IPS-20b (cell line): Measurements from ENCODE around the gene GFOD2.

Experiments used
- H3K27ac ChIP-seq: one replicate; pipeline ENCODE4 v1.5.1; 2013; ENCODE audit warnings: low read length
- H3K27me3 ChIP-seq: 2 replicates; pipeline ENCODE4 v1.6.1; 2013; ENCODE audit warnings: mild to moderate bottlenecking, low read length, inconsistent platforms; ENCODE audit not compliant: insufficient read depth
- H3K36me3 ChIP-seq: 2 replicates; pipeline ENCODE4 v1.6.1; 2013; ENCODE audit warnings: low read depth, mild to moderate bottlenecking, inconsistent platforms, low read length, moderate library complexity; ENCODE audit not compliant: insufficient read depth
- H3K4me1 ChIP-seq: 2 replicates; pipeline ENCODE4 v1.6.1; 2013; ENCODE audit warnings: mild to moderate bottlenecking, control low read depth, inconsistent platforms, low read length, moderate library complexity; ENCODE audit not compliant: insufficient read depth
- H3K4me3 ChIP-seq: 2 replicates; pipeline ENCODE4 v1.5.1; 2013; ENCODE audit warnings: mild to moderate bottlenecking, low read length, inconsistent platforms
- H3K9ac ChIP-seq: 2 replicates; pipeline ENCODE4 v1.6.1; 2013; ENCODE audit warnings: low read depth, mild to moderate bottlenecking, inconsistent platforms, low read length, moderate library complexity
- H3K9me3 ChIP-seq: 2 replicates; pipeline ENCODE4 v1.6.1; 2013; ENCODE audit warnings: mild to moderate bottlenecking, low read depth, low read length, inconsistent platforms; ENCODE audit not compliant: insufficient read depth

Gene GFOD2

DNA sequence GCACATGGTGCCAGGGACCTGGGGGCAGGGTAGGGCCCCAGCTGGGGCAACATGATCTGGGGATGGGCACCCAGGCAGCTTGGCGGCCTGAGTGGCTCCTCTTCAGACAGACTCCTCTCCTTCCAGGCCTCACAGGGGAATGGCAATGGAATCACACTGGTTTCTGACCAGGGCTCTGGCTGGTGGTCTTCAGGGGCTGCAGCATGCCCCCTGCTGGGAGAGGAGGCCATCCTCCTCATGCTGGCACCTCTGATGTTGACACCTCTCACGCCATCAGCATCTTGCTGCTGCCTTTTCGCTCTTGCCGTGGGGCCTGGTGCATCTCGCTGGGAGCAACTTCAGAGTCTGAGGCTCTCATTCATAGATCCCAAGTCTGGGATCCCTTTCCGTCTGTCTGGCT, 11.2 kb upstream of the GFOD2 start:
- no peaks in the 10 kb centered on the region for H3K9me3 ChIP-seq
- no peak overlapping the region for H3K9ac ChIP-seq
- H3K27me3 ChIP-seq = no peaks in the 10 kb centered on the region
- H3K4me1 ChIP-seq = no peaks in the 10 kb centered on the region
- peaks cover 55% of the 10 kb centered on the region for H3K36me3 ChIP-seq
- no peak overlapping the region for H3K27ac ChIP-seq
- H3K4me3 ChIP-seq = no peak overlapping the region

DNA sequence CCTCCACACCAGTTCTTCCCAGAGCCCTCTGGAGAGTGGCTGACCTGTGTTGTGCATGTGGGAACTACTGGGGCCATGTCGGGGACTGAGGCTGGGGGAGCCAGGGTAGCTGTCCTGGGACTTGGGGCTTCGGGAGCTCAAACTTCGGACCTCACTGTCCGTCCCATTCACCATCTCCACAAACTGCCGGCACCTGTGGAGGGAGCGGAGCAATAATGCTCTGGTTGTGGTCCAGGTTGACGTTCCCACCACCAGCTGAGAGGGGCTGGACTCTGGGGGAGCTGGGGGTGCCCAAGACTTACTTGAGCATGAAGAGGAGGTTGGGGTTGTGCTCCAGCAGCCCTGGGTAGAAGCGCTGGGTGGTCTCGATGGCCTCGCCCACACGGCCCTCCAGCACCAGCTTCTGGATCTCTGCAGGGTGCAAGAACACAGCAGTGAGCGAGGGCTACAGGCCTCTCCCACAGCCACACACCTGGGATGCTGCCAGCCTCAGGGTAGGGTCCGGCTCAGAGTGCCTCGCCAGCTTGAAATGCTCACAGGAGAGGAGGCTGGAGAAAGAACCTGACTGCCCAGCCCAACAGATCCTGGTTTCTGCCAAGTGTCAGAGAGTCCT, 10.6 kb upstream of the GFOD2 start:
- no peak overlapping the region for H3K9ac ChIP-seq
- no peaks in the 10 kb centered on the region for H3K4me1 ChIP-seq
- H3K9me3 ChIP-seq = no peaks in the 10 kb centered on the region
- no peak overlapping the region for H3K27ac ChIP-seq
- H3K4me3 ChIP-seq = no peak overlapping the region
- H3K27me3 ChIP-seq = no peaks in the 10 kb centered on the region
- H3K36me3 ChIP-seq = peaks cover 60% of the 10 kb centered on the region

DNA sequence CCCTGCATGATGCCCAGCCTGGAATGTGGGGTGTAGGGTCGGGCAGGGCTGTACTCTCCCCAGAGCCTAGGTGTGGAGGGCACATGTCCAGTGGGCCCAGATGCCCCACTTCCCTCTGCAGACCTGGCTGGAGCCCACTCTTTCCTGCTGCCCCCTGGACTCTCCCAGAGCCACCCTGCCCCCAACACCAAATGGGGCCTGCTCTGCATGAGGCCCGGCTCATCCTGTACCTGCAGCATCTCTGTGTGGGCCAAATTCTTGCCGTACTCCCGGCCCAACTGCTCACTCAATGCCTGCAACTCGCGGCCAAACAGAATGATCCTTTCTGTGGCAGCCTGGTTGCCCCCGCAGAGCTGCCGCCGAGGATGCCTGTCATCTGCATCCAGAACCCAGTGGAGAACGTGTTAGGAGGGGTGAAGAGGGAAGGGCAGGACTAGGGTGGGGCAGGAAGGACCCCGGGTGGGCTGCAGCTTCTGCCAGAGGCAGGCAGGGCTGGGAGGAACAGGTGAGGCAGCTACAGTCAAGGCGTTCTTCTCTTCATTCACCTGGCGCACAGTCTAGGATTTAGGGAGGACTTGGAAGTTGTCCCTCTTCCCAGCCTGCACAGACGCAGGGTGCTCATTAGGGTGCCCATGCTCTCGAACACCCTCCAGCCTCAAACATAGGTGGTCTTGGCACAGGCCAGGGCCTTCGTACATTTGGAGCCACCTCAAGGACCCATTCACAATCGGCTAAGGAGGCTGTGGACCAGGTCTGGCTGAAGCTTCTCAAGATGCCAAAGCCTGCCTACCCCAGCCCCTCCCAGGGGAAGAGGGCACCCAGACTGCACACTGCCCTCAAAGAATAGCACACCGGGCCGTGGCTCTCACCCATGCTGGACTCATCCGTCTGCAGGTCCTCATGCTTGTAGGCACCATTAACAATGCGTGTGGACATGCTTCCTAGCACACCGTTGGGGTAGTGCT, 8.7 kb upstream of the GFOD2 start:
- peaks cover 53% of the 10 kb centered on the region for H3K36me3 ChIP-seq
- no peaks in the 10 kb centered on the region for H3K27me3 ChIP-seq
- H3K9me3 ChIP-seq = no peaks in the 10 kb centered on the region
- no peak overlapping the region for H3K9ac ChIP-seq
- no peaks in the 10 kb centered on the region for H3K4me1 ChIP-seq
- no peak overlapping the region for H3K27ac ChIP-seq
- H3K4me3 ChIP-seq = no peak overlapping the region

DNA sequence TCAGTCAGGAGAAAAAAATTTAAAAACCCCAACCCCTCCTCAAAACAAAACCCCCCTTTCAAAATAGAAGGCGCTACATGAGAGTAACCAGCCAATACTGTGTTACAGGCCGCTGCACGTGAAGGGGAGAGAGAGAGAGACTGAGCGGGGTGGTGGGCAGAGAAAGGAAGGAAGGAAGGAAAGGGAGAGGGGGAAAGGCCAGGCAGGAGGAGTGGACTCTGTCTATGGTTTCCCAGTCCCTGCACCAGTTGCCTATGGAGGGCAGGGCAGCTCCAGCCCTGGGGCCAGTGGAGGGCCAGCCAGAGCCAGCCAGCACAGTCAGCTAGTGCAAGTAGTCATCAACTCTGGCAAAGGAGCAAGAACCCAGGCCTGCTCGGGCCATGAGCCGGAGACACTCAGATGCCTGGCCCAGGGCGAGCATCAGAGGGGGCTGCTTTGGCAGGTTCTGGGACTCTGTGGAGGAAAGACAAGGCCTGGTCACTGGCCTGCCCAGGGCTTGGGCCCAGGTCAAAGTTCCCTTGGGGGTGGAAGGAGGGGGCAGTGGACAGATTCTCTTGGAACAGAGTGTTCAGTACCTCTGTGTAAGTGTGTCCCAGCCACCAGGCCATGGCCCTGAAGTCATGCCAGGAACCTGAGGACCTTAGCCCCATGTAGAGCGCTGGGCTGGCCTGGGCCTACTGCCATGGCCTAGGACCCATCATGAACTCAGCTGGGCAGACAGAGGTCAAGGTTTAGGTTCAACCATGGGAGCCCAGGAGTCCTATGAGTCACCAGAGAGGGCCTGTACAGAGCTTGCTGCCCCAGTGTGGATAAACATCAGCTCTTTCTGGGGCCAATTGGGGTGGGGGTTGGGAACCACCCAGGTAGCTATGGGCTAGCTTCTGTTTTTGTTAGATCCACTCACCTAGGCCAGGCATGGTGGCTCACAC, 7.3 kb upstream of the GFOD2 start:
- Histone ChIP-seq H3K27ac (no peak overlapping the region), H3K4me3 (no peak overlapping the region), H3K27me3 (no peaks in the 10 kb centered on the region), H3K9ac (no peak overlapping the region), H3K4me1 (no peaks in the 10 kb centered on the region), H3K9me3 (no peaks in the 10 kb centered on the region), H3K36me3 (peaks cover 48% of the 10 kb centered on the region)

DNA sequence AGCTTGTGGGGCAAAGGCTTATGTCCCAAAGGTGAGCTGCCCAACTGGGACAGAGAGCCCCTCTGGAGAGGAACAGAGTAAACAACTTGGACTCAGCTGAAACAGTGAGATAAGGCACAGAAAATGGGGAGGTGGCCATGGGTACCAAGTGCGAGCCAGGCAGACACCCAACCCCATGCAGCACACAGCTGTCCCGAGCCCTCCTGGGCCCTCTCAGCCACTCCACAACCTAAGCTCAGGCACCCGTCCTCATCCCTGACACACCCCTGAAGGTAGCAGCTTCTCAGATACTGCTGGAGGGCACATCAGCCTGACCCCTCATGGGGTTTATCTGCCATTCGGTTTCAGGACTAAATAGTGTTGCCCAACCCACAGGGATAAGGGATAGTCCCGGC, 4.8 kb upstream of the GFOD2 start:
- no peaks in the 10 kb centered on the region for H3K9me3 ChIP-seq
- no peaks in the 10 kb centered on the region for H3K27me3 ChIP-seq
- no peak overlapping the region for H3K27ac ChIP-seq
- H3K36me3 ChIP-seq = peaks cover 26% of the 10 kb centered on the region; the same call in 1 of the 2 replicates
- H3K4me1 ChIP-seq = 0 out of 2 replicates have a peak, but pooled peaks cover 5% of the 10 kb centered on the region
- H3K9ac ChIP-seq = no peak overlapping the region
- H3K4me3 ChIP-seq = no peak overlapping the region

DNA sequence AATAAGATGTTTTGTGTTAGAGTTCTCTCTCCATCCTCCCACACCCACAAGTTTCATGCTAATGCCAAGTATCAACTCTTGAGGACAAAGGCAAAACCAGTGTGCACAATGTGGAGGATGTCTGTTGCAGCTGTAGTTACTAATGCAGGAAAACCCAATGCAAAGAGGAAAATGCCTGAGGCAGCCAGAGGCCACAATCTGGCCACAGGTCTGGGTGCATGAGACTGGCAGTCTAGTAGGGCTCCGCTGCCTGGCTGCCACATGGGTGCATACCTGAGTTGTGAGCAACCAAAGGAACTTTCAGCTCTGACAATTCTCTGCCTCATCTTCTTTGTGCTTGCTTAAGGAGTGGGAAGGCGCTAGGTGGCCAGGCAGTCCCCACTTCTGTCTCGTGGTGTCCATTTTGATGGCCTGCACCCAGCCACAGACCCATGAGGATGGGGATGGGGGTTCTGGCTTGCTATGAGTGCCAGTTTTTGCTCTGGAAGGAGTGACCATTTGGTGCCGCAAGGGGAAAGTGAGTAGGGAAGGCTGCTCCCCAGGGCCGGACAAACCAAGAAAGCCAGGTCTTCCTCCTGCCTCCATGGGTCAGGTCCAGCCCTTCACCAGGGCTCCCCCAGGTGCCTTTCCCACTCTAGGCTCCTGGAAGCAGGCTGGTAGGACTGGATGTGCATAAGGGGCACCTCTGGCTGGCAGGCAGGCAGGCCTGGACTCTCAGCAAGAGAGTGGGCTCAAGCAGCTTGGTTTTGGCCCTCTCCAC, 4.2 kb upstream of the GFOD2 start:
- Histone ChIP-seq H3K27ac (no peak overlapping the region), H3K27me3 (no peaks in the 10 kb centered on the region), H3K4me1 (peaks cover 6% of the 10 kb centered on the region; the same call in 1 of the 2 replicates), H3K9me3 (no peaks in the 10 kb centered on the region), H3K36me3 (peaks cover 21% of the 10 kb centered on the region; the same call in 1 of the 2 replicates), H3K4me3 (no peak overlapping the region), H3K9ac (no peak overlapping the region)

DNA sequence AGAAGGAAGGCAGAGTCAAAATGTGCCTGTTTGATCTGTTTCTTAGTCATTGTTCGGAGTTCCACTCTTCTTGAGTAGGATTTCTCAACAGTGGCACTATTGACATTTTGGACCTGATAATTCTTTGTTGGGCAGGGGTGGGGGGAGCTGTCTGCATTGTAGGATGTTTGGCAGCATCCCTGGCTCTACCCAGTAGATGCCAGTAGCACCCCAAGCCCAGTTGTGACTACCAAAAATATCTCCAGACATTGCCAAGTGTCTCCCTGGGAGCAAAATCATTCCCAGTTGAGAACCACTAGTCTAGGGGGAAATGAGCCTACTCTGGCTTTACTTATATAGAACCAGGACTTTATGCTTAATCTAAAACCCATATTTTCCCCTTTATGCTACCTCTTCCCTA, 1.1 kb upstream of the GFOD2 start:
- H3K9ac ChIP-seq = peak overlapping the region; percentile 84; the same call in 1 of the 2 replicates
- H3K27me3 ChIP-seq = no peaks in the 10 kb centered on the region
- H3K9me3 ChIP-seq = no peaks in the 10 kb centered on the region
- peaks cover 13% of the 10 kb centered on the region; the same call in 1 of the 2 replicates for H3K36me3 ChIP-seq
- H3K4me3 ChIP-seq = peak overlapping the region; percentile 90
- no peak overlapping the region for H3K27ac ChIP-seq
- H3K4me1 ChIP-seq = peaks cover 13% of the 10 kb centered on the region; the same call in 1 of the 2 replicates

DNA sequence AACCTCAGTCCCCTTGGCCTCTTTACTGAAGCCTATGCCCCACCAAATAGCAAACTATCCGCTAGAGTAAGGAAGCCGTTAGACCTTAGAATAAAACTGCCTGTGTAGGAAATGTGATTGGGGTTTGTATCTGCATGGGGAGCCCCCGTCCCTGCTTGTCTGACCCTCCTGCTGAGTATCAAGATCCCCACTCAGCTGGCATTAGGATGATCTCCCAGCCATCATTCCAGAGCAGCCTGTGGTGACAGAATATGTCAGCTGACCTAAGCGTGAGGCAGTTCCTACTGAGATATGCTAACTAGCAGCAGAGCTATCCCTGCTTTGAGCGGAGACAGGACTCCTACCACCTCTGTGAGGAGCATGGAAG, 645 bp upstream of the GFOD2 start:
- Histone ChIP-seq H3K9ac (peak overlapping the region; percentile 84; the same call in 1 of the 2 replicates), H3K4me3 (peak overlapping the region; percentile 90), H3K27me3 (no peaks in the 10 kb centered on the region), H3K4me1 (peaks cover 13% of the 10 kb centered on the region; the same call in 1 of the 2 replicates), H3K36me3 (peaks cover 9% of the 10 kb centered on the region; the same call in 1 of the 2 replicates), H3K9me3 (no peaks in the 10 kb centered on the region), H3K27ac (no peak overlapping the region)

DNA sequence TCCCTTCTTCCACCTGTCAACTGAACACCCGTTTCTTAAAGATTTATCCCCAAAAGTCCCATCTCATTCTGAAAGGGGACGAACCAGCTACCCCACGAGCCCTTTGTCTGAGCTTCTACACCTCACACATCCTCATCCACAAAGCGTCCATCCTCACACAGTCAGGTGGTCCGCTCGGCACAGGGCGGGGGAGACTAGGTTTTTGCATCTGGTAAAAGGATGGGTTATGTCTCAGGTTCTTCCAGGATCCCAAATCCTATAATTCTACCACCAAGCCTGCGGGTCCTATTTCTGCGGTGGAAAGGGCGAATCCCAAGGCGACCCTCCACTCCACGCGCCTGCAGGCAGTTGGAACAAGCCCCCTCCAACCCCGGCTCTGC, 458 bp downstream of the GFOD2 start:
- Histone ChIP-seq H3K27me3 (no peaks in the 10 kb centered on the region), H3K36me3 (peaks cover 9% of the 10 kb centered on the region; the same call in 1 of the 2 replicates), H3K9me3 (no peaks in the 10 kb centered on the region), H3K4me3 (peak overlapping the region; percentile 90), H3K9ac (peak overlapping the region; percentile 84), H3K27ac (no peak overlapping the region), H3K4me1 (peaks cover 15% of the 10 kb centered on the region)

DNA sequence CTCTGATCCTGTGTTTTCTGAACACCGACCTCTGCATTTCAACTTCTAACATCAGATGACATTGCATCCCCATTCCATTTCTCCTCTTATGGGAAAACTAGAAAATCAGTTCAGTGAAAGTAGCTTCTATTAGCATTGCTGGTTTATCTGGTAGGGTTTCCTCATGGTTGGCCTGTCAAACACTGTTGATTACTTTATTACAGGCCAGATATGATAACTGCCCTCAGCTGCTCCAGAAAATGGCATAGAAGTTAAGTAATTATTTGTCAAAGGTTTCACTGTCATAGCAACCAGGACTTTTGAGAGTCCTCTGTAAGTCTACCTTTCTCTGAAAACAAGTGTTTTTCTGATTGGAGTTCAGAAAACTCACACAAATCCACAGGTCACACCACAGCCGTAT, 3.0 kb downstream of the GFOD2 start:
- H3K36me3 ChIP-seq = peaks cover 9% of the 10 kb centered on the region; the same call in 1 of the 2 replicates
- H3K27ac ChIP-seq = no peak overlapping the region
- peaks cover 18% of the 10 kb centered on the region for H3K4me1 ChIP-seq
- H3K27me3 ChIP-seq = no peaks in the 10 kb centered on the region
- no peak overlapping the region for H3K4me3 ChIP-seq
- no peaks in the 10 kb centered on the region for H3K9me3 ChIP-seq
- no peak overlapping the region for H3K9ac ChIP-seq
